Tibial artery (tissue), 4 donors: ENCODE measurements around the gene PLA2G2D.
"Not testable (repeated sequence)": the region's sequence is repeated elsewhere in the genome, so short reads cannot be mapped to it uniquely, and the experiment has no call there.

Experiments used
- DNase-seq, 2 donors: peaks; one replicate each; pipeline ENCODE4 v3.0.0-alpha.2; 2019
- H3K27ac ChIP-seq, 2 donors: fragments of 200-600 bp; sonication (generic) in 1 of 2; 1 replicate in 1 of 2; 2 replicates in 1 of 2; pipeline ENCODE4 v1.5.1; 2018 to 2019; ENCODE audit warnings: mild to moderate bottlenecking in 1 of 2
- H3K27me3 ChIP-seq, 2 donors: fragments of 200-600 bp; sonication (generic) in 1 of 2; one replicate each; pipeline versions ENCODE4 v1.5.1 to v1.6.0; 2016 to 2019
- H3K36me3 ChIP-seq, 3 donors: fragments of 200-600 bp; sonication (generic) in 2 of 3; one replicate each; pipeline ENCODE4 v1.5.1; 2016 to 2019; ENCODE audit warnings: mild to moderate bottlenecking in 2 of 3
- H3K4me1 ChIP-seq, 4 donors: fragments of 200-600 bp; sonication (generic) in 2 of 4; 1 replicate in 3 of 4; 2 replicates in 1 of 4; pipeline ENCODE4 v1.5.1; 2016 to 2019
- H3K4me3 ChIP-seq, 2 donors: fragments of 200-600 bp; sonication (generic) in 1 of 2; 1 replicate in 1 of 2; 2 replicates in 1 of 2; pipeline ENCODE4 v1.5.1; 2018 to 2019; ENCODE audit warnings: mild to moderate bottlenecking in 2 of 2
- H3K9me3 ChIP-seq, 3 donors: fragments of 200-600 bp; sonication (generic) in 1 of 3; one replicate each; pipeline ENCODE4 v1.5.1; 2016 to 2019
- CTCF ChIP-seq, 2 experiments: fragments of 200-600 bp in 1 of 2; fragments of 450-650 bp in 1 of 2; IDR thresholded peaks; one replicate each; pipeline ENCODE4 v1.5.1; 2017 to 2019; ENCODE audit warnings: antibody characterized with exemption in 2 of 2, mild to moderate bottlenecking in 1 of 2, moderate library complexity in 1 of 2
- intact Hi-C: fragments of 100-400 bp; cut with DNase I; formaldehyde crosslinking; loops from one replicate; pipeline ENCODE4 v1.15.0; 2023; ENCODE audit warnings: low total_unique reads

PLA2G2D gene

GRCh38 chr1:20137604-20138003 lies 18.3 kb upstream of the PLA2G2D start:
- TF ChIP-seq CTCF (IDR thresholded peaks at IDR 0.05): no peak
- DNase-seq: peak in 1 of 2 donors; percentile 13
- Histone ChIP-seq H3K4me1 (no peaks in the 10 kb centered on the region), H3K27ac (no peak overlapping the region), H3K4me3 (no peak overlapping the region), H3K9me3 (no peaks in the 10 kb centered on the region), H3K36me3 (no peaks in the 10 kb centered on the region), H3K27me3 (peaks cover 0 to 20% of the 10 kb centered on the region in 2 donors)
- intact Hi-C loops: no loop called here

GRCh38 chr1:20137055-20137454 lies 17.7 kb upstream of the PLA2G2D start:
- Histone ChIP-seq H3K9me3 (no peaks in the 10 kb centered on the region), H3K4me3 (no peak overlapping the region), H3K27ac (no peak overlapping the region), H3K27me3 (peaks cover 0 to 18% of the 10 kb centered on the region in 2 donors), H3K36me3 (no peaks in the 10 kb centered on the region), H3K4me1 (no peaks in the 10 kb centered on the region)
- peak in 1 of 2 donors; percentile 15 for DNase-seq
- TF ChIP-seq CTCF (IDR thresholded peaks at IDR 0.05): no peak
- intact Hi-C loops: no loop called here

GRCh38 chr1:20136249-20136648 lies 16.9 kb upstream of the PLA2G2D start:
- Histone ChIP-seq H3K4me3 (no peak overlapping the region), H3K27ac (no peak overlapping the region), H3K27me3 (peaks cover 0 to 11% of the 10 kb centered on the region in 2 donors), H3K9me3 (no peaks in the 10 kb centered on the region), H3K4me1 (no peaks in the 10 kb centered on the region), H3K36me3 (no peaks in the 10 kb centered on the region)
- TF ChIP-seq CTCF (IDR thresholded peaks at IDR 0.05): no peak
- intact Hi-C loops: no loop called here
- peak in 1 of 2 donors; percentile 3 for DNase-seq

- no peak for TF ChIP-seq CTCF (IDR thresholded peaks at IDR 0.05)
- intact Hi-C loops: no loop called here
Observed at GRCh38 chr1:20134995-20135394, 15.7 kb upstream of the PLA2G2D start.

GRCh38 chr1:20130518-20130917 lies 11.2 kb upstream of the PLA2G2D start:
- H3K4me1 ChIP-seq, H3K27me3 ChIP-seq, H3K4me3 ChIP-seq, intact Hi-C loops, DNase-seq, H3K36me3 ChIP-seq, H3K27ac ChIP-seq, H3K9me3 ChIP-seq: not testable (repeated sequence)

More at GRCh38 chr1:20134995-20135394, 15.7 kb upstream of the PLA2G2D start:
- Histone ChIP-seq H3K4me1 (no peaks in the 10 kb centered on the region), H3K9me3 (no peaks in the 10 kb centered on the region), H3K27me3 (peaks cover 0 to 9% of the 10 kb centered on the region in 2 donors), H3K4me3 (no peak overlapping the region), H3K27ac (no peak overlapping the region), H3K36me3 (no peaks in the 10 kb centered on the region)
- DNase-seq: no peak

- intact Hi-C loops: no loop called here
- Histone ChIP-seq H3K9me3 (no peaks in the 10 kb centered on the region), H3K4me1 (peaks cover 0 to 2% (median 0%) of the 10 kb centered on the region in 4 donors), H3K27ac (no peak overlapping the region), H3K36me3 (no peaks in the 10 kb centered on the region), H3K27me3 (peaks cover 0 to 9% of the 10 kb centered on the region in 2 donors), H3K4me3 (no peak overlapping the region)
- no peak for DNase-seq
- no peak for TF ChIP-seq CTCF (IDR thresholded peaks at IDR 0.05)
Observed at GRCh38 chr1:20126806-20127440, 7.6 kb upstream of the PLA2G2D start.
